IPS-NIHi11 (cell line): Measurements from ENCODE around the gene PTPRA.

Source experiments
- DNase-seq: peaks from one replicate; pipeline ENCODE4 v3.0.0; 2012; ENCODE audit warnings: mixed read lengths, low spot score

Gene PTPRA

GRCh38 chr20:2922957-2923356 lies 49.7 kb downstream of the PTPRA start:
- DNase-seq, result no peak

DNA sequence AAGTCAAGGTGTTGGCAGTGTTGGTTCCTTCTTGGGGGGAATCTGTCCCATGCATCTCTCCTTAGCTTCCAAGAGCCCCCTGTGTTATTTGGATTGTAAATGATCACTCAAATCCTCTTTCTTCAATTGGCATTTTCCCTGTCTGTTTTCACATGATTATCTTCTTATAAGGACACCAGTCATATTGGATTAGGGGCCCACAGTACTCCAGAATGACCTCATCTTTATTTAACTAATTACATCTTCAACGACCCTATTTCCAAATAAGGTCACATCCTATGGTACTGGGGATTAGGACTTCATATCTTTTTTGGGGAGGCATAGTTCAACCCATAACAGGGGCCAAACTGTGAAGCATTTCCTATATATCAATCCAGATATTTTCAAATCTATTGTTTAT lies 57.3 kb downstream of the PTPRA start:
- DNase-seq, result no peak

- no peak for DNase-seq
Measured at GRCh38 chr20:2932498-2932897, 59.2 kb downstream of the PTPRA start.

DNA sequence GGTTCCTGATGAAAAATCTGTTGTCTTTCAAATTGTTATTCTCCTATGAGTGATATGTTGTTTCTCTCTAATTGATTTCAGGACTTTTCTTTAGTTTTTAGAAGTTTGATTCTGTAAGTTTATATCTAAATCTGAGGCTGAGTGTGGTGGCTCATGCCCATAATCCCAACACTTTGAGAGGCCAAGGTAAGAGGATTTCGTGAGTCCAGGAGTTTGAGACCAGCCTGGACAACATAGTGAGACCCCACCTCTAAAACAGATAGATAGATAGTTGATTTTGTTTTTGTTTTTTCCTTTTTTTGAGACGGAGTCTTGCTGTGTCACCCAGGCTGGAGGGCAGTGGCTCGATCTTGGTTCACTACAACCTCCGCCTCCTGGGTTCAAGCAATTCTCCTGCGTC lies 64.6 kb downstream of the PTPRA start:
- DNase-seq, result no peak

DNA sequence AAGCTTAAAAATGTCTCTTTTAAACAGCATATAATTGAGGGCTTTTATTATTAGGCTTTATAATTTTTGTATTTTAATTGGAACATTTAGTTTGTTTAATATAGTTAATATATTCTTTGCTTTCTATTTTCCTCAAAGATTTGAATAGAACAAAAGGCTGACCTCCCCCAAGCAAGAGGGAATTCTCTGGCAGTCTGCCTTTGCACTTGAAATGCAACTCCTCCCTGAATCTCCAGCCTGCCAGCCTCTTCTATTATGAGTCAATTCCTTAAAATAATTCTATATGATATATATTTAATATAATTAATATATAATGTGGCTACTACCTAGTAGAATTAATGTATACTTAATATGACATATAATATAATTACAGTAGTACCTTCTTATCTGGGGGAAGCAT lies 69.2 kb downstream of the PTPRA start:
- DNase-seq, result no peak

- no peak for DNase-seq
Measured at GRCh38 chr20:2946988-2947961, 74.0 kb downstream of the PTPRA start.

DNA sequence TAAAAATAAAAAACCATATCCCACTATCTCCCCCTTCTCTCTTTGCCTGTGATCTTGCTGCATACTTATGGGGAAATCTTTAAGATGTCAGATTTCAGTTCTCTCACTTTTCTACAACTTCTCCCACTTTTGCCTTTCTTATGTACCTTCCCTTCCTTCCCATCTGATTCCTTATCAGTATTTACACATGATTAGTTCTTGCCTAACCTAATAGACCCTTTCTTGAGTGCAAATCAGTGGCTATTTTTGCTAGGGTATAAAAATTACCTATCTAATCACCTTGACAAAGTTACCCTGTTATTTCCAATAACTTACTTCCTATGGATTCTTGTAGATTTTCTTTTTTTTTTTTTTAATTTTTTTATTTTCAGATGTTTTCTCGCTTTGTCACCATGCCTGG lies 75.7 kb downstream of the PTPRA start:
- no peak for DNase-seq

GRCh38 chr20:2952766-2953165 lies 79.5 kb downstream of the PTPRA start:
- no peak for DNase-seq

GRCh38 chr20:2955257-2955970 lies 82.1 kb downstream of the PTPRA start:
- no peak for DNase-seq

GRCh38 chr20:2956480-2956879 lies 83.2 kb downstream of the PTPRA start:
- no peak for DNase-seq

DNA sequence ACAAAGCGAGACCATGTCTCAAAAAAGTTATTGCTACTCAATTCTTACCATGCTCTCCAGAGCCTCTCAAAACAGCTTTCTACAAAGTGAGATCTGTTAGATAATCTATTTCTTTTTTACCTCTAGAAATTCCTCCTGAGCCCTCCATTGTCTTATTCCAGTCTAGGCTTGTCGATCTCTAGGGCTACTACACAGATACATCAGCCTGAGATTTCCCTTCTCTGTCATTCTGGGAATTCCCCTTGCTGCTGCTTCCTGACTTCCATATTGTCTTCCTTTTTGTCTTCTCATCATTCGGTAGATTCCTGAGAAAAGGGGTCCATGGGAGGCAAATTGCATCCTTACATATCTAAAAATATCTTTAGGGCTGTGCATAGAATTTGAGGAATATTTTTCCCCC lies 94.6 kb downstream of the PTPRA start:
- no peak for DNase-seq

- no peak for DNase-seq
Measured at GRCh38 chr20:2972126-2972525, 98.8 kb downstream of the PTPRA start.

DNA sequence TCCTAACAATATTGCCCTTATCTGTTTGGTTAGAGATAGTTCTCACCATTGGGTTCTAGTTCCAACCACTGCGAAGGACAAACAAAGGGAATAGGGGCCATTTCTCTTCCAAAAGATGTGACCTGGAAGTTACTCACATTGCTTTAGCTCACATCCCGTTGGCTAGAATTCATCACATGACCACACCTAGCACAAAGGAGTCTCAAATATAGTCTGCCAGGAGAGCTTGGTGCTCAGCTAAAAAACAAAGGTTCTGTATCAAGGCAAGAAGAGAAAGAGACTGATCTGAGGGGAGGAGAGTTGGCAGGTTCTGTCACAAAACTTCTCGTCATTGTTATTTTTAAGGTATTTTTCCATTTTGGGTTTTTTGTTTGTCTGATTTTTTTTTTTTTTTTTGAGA lies 100.3 kb downstream of the PTPRA start:
- no peak for DNase-seq

DNA sequence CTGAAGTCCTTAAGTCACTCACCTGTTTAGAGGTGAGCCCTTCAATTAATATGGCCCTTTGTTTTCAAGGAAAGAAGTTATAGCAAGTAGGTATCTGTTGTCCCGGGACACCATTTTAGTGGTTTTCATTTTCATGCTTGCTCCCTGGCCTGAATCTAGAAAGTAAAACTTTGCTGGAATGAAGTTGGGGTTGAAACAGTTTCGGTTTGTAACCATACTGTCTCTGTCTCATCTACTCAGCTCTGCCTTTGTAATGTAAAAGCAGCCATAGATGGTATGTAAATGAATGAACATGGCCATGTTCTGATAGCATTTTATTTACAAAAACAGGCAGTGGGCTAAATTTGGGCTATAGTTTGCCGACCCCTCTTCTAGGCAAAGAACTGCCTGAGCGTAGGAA lies 105.2 kb downstream of the PTPRA start:
- no peak for DNase-seq

DNA sequence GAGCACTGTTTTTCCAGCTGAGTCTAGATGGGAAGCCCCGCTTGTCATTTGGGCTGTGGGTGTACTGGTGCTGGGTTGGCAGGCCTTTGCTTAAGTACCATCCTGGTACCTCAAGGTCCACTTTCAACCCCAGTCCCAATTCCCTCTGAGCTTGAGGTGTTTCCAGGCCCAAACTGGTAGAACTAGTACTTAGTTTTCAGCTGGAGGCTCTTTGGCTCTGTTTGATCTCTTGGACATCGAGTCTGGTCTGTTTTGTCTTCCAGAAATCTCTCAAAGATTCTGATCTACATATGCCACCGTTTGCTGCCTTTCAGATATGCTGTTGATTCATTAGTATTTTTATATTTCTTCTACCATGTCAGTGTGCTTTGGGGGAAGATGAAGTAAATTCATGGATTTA lies 108.4 kb downstream of the PTPRA start:
- DNase-seq, result no peak

DNA sequence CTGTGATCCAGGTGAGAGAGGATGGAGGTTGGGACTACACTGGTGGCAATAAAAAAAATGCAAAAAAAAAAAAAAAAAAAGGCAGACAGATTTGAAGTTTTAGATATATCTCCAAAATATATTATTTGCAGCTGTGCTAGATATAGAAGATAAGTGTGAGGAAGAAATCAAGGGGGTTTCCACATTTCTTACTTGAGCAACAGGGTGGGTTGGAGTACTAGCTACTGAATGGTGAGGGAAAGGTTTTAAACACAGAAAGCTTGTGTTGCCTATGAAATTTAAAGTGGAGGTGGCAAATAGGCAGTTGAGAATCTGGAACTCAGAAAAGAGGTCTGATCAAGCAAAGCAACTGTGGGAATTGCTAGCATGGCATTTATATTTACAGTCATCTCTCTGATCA lies 110.2 kb downstream of the PTPRA start:
- no peak for DNase-seq

GRCh38 chr20:2984028-2984501 lies 110.8 kb downstream of the PTPRA start:
- DNase-seq, result no peak

- DNase-seq, result no peak
Measured at GRCh38 chr20:2984956-2985661, 111.8 kb downstream of the PTPRA start.

GRCh38 chr20:2986466-2986865 lies 113.2 kb downstream of the PTPRA start:
- DNase-seq, result no peak

GRCh38 chr20:2987861-2988260 lies 114.6 kb downstream of the PTPRA start:
- DNase-seq, result no peak

GRCh38 chr20:2991532-2991931 lies 118.3 kb downstream of the PTPRA start:
- no peak for DNase-seq

- DNase-seq, result no peak
Measured at GRCh38 chr20:2993250-2993649, 120.0 kb downstream of the PTPRA start.

GRCh38 chr20:2995796-2996195 lies 122.5 kb downstream of the PTPRA start:
- DNase-seq, result no peak
